ENCODE measurements around the gene CLASP1.
"Not testable (repeated sequence)": the region's sequence is repeated elsewhere in the genome, so short reads cannot be mapped to it uniquely, and the experiment has no call there.

Gene CLASP1

GRCh38 chr2:121438290-121438689 lies 211.0 kb downstream of the CLASP1 start:
- in situ Hi-C loops (cut with MboI; ENCODE audit: low sequenced_read_pairs): not testable (repeated sequence)

- in situ Hi-C loops (cut with MboI; ENCODE audit: low sequenced_read_pairs): no loop called here
Measured at GRCh38 chr2:121436918-121437317, 212.3 kb downstream of the CLASP1 start.

GRCh38 chr2:121435790-121436189 lies 213.5 kb downstream of the CLASP1 start:
- in situ Hi-C loops (cut with MboI; ENCODE audit: low sequenced_read_pairs): no loop called here

GRCh38 chr2:121431214-121431613 lies 218.0 kb downstream of the CLASP1 start:
- in situ Hi-C loops (cut with MboI; ENCODE audit: low sequenced_read_pairs): no loop called here

- in situ Hi-C loops (cut with MboI; ENCODE audit: low sequenced_read_pairs): no loop called here
Measured at GRCh38 chr2:121429927-121430520, 219.2 kb downstream of the CLASP1 start.

- in situ Hi-C loops (cut with MboI; ENCODE audit: low sequenced_read_pairs): no loop called here
Measured at GRCh38 chr2:121429119-121429903, 220.0 kb downstream of the CLASP1 start.

- in situ Hi-C loops (cut with MboI; ENCODE audit: low sequenced_read_pairs): no loop called here
Measured at GRCh38 chr2:121427187-121427689, 222.0 kb downstream of the CLASP1 start.

- in situ Hi-C loops (cut with MboI; ENCODE audit: low sequenced_read_pairs): no loop called here
Measured at GRCh38 chr2:121420486-121420885, 228.8 kb downstream of the CLASP1 start.

GRCh38 chr2:121419081-121419699 lies 230.1 kb downstream of the CLASP1 start:
- in situ Hi-C loops (cut with MboI; ENCODE audit: low sequenced_read_pairs): no loop called here

- in situ Hi-C loops (cut with MboI; ENCODE audit: low sequenced_read_pairs): no loop called here
Measured at GRCh38 chr2:121418494-121419058, 230.7 kb downstream of the CLASP1 start.

GRCh38 chr2:121417826-121418225 lies 231.4 kb downstream of the CLASP1 start:
- in situ Hi-C loops (cut with MboI; ENCODE audit: low sequenced_read_pairs): no loop called here

- in situ Hi-C loops (cut with MboI; ENCODE audit: low sequenced_read_pairs): no loop called here
Measured at GRCh38 chr2:121415727-121416126, 233.5 kb downstream of the CLASP1 start.

GRCh38 chr2:121412349-121412748 lies 236.9 kb downstream of the CLASP1 start:
- in situ Hi-C loops (cut with MboI; ENCODE audit: low sequenced_read_pairs): no loop called here

- in situ Hi-C loops (cut with MboI; ENCODE audit: low sequenced_read_pairs): no loop called here
Measured at GRCh38 chr2:121409966-121410365, 239.3 kb downstream of the CLASP1 start.

- in situ Hi-C loops (cut with MboI; ENCODE audit: low sequenced_read_pairs): no loop called here
Measured at GRCh38 chr2:121409388-121409787, 239.9 kb downstream of the CLASP1 start.

GRCh38 chr2:121408641-121409040 lies 240.6 kb downstream of the CLASP1 start:
- in situ Hi-C loops (cut with MboI; ENCODE audit: low sequenced_read_pairs): no loop called here

- in situ Hi-C loops (cut with MboI; ENCODE audit: low sequenced_read_pairs): no loop called here
Measured at GRCh38 chr2:121405233-121405632, 244.0 kb downstream of the CLASP1 start.

GRCh38 chr2:121400201-121400600 lies 249.1 kb downstream of the CLASP1 start:
- in situ Hi-C loops (cut with MboI; ENCODE audit: low sequenced_read_pairs): no loop called here

GRCh38 chr2:121398853-121399252 lies 250.4 kb downstream of the CLASP1 start:
- in situ Hi-C loops (cut with MboI; ENCODE audit: low sequenced_read_pairs): no loop called here

- in situ Hi-C loops (cut with MboI; ENCODE audit: low sequenced_read_pairs): no loop called here
Measured at GRCh38 chr2:121390082-121390692, 259.1 kb downstream of the CLASP1 start.

GRCh38 chr2:121388371-121388770 lies 260.9 kb downstream of the CLASP1 start:
- in situ Hi-C loops (cut with MboI; ENCODE audit: low sequenced_read_pairs): no loop called here
